HepG2 (cell line): ENCODE data around the gene SRRT. TPM values are rescaled to one million over a fixed set of nuclear protein-coding genes. Genes with fewer than 3 reads are reported as not detected.
A peak's percentile ranks its signal among the peaks of the same experiment; 100 is the strongest.

Source experiments
- ARNTL ChIP-seq: sonication (generic); formaldehyde crosslinking; IDR thresholded peaks from 2 replicates; pipeline ENCODE4 v1.4.0; 2020; ENCODE audit warnings: mild to moderate bottlenecking, missing genetic modification reagents
- CAMTA2 ChIP-seq: sonication (generic); formaldehyde crosslinking; IDR thresholded peaks from 2 replicates; pipeline ENCODE4 v1.4.0; 2020; ENCODE audit warnings: mild to moderate bottlenecking, missing genetic modification reagents, borderline replicate concordance
- CBX1 ChIP-seq: IDR thresholded peaks from one replicate; pipeline ENCODE4 v1.6.1; 2016; ENCODE audit warnings: antibody characterized with exemption, low read depth
- ETV5 ChIP-seq: IDR thresholded peaks from 2 replicates; pipeline ENCODE4 v1.6.1; 2018; ENCODE audit warnings: missing biosample characterization, missing genetic modification reagents, inconsistent platforms, borderline replicate concordance
- FOXP1 ChIP-seq, 2 experiments: fragments of 450-650 bp in 1 of 2; IDR thresholded peaks; 2 replicates each; pipeline ENCODE4 v1.6.1; 2017 to 2018; ENCODE audit warnings: antibody characterized with exemption in 1 of 2
- HNRNPK ChIP-seq: fragments of 200-400 bp; formaldehyde crosslinking; IDR thresholded peaks from 2 replicates; pipeline ENCODE4 v1.6.1; 2018; ENCODE audit warnings: low read length, low read depth, moderate library complexity, mild to moderate bottlenecking; ENCODE audit not compliant: poor library complexity, severe bottlenecking
- NFE2 ChIP-seq: sonication (generic); formaldehyde crosslinking; IDR thresholded peaks from 2 replicates; pipeline ENCODE4 v1.4.0; 2020; ENCODE audit warnings: missing genetic modification reagents
- PCBP1 ChIP-seq: fragments of 200-400 bp; formaldehyde crosslinking; IDR thresholded peaks from 2 replicates; pipeline ENCODE4 v1.6.1; 2017; ENCODE audit warnings: mild to moderate bottlenecking, low read depth, low read length, borderline replicate concordance
- REPIN1 ChIP-seq: sonication (generic); formaldehyde crosslinking; IDR thresholded peaks from 2 replicates; pipeline ENCODE4 v1.8.0; 2022; ENCODE audit warnings: missing genetic modification reagents, low read depth, mild to moderate bottlenecking, borderline replicate concordance
- SRSF1 ChIP-seq: fragments of 200-400 bp; formaldehyde crosslinking; optimal IDR thresholded peaks from 2 replicates; pipeline ENCODE3; 2017; ENCODE audit warnings: mild to moderate bottlenecking, low read depth, low read length, moderate library complexity
- SYNCRIP ChIP-seq: fragments of 200-400 bp; formaldehyde crosslinking; IDR thresholded peaks from 2 replicates; pipeline ENCODE4 v1.6.1; 2018; ENCODE audit warnings: mild to moderate bottlenecking, low read depth, low read length; ENCODE audit not compliant: insufficient read depth
- ZNF552 ChIP-seq: sonication (generic); formaldehyde crosslinking; IDR thresholded peaks from 2 replicates; pipeline ENCODE4 v1.9.0; 2022; ENCODE audit warnings: missing genetic modification reagents, mild to moderate bottlenecking, borderline replicate concordance
- ZNF660 ChIP-seq: sonication (generic); formaldehyde crosslinking; IDR thresholded peaks from 2 replicates; pipeline ENCODE4 v1.5.1; 2020; ENCODE audit warnings: mild to moderate bottlenecking, low read depth, missing genetic modification reagents, borderline replicate concordance
- polyA plus RNA-seq, 8 experiments: library from polyadenylated mRNA; depleted of rRNA in 3 of 8; stranded (reverse) in 7 of 8; unstranded in 1 of 8; fragments of >200 nt; fragmentation: Illumina TruSeq in 4 of 8; extraction: Trizol in 4 of 8; gene quantifications; 2 replicates each; pipeline versions ENCODE4 v1.2.1 to v1.2.3, GENCODE V29; 2011 to 2016; ENCODE audit warnings: low read depth in 4 of 8, missing spikeins in 1 of 8, mixed read lengths in 1 of 8; ENCODE audit not compliant: insufficient read depth in 1 of 8
- total RNA-seq, 5 experiments: library from RNA; depleted of rRNA; stranded (reverse); fragments of >200 nt; fragmentation: Illumina TruSeq; extraction: Trizol; gene quantifications; 2 replicates each; pipeline ENCODE4 v1.2.3, GENCODE V29; 2016; ENCODE audit warnings: low read depth in 1 of 5
- TF ChIP-seq, protein P1 (sequence below): sonication (generic); formaldehyde crosslinking; IDR thresholded peaks from 2 replicates; pipeline ENCODE4 v1.4.0; 2020; ENCODE audit warnings: missing genetic modification reagents
- TF ChIP-seq, protein P2 (sequence below): sonication (generic); formaldehyde crosslinking; IDR thresholded peaks from 2 replicates; pipeline ENCODE4 v1.9.0; 2022; ENCODE audit warnings: low read depth, missing genetic modification reagents
- TF ChIP-seq, protein P3 (sequence below): sonication (generic); formaldehyde crosslinking; IDR thresholded peaks from 2 replicates; pipeline ENCODE4 v1.4.0; 2020; ENCODE audit warnings: mild to moderate bottlenecking, missing genetic modification reagents
- TF ChIP-seq, protein P4 (sequence below): sonication (generic); formaldehyde crosslinking; IDR thresholded peaks from 2 replicates; pipeline ENCODE4 v1.5.1; 2020; ENCODE audit warnings: mild to moderate bottlenecking, missing genetic modification reagents, borderline replicate concordance

SRRT gene
- total and polyA plus RNA-seq, 2 of the 13 experiments (the other 11 are each of a cell fraction or from before 2014, with no cell fraction given), result 26.2 to 106 TPM

DNA sequence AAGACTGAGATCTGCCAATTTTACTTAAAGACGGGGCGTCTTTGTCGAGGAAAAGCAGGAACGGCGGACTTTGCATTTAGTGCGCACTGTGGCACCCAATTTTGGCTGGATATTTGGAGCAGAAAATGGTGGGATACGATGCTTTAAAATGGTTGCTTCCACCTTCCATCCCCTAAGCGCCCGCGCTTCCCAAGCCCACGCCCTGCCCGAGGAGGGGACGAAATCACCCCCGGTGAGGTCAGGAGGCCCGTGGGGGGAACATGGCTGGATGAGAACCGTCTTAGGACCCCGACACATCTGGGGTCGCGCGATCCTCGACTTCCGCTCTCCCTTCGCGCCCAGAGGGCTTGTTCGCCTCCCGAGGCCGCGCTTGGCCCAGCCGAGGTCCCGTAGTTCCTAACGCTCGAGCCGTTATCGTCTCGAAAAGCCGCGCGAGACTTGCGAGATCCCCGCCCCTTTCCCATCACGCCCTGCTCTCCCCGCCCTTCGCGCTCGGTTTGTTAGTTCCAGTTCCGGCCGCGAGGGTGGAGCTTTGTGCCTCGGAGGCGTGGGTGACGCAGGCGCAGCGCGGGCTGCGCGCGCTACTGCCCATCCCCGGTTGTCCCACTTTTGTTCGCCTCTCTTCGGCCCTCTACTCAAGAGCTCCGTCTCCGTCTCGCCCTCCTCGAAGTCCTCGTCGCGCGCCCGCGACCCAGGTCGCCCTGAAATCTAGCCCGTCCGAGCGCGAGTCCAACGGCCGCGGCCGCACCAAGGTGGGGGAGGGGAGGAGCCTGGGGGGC, at the start of gene SRRT (continued):
- TF ChIP-seq CAMTA2, result no peak
- TF ChIP-seq, protein P1, sequence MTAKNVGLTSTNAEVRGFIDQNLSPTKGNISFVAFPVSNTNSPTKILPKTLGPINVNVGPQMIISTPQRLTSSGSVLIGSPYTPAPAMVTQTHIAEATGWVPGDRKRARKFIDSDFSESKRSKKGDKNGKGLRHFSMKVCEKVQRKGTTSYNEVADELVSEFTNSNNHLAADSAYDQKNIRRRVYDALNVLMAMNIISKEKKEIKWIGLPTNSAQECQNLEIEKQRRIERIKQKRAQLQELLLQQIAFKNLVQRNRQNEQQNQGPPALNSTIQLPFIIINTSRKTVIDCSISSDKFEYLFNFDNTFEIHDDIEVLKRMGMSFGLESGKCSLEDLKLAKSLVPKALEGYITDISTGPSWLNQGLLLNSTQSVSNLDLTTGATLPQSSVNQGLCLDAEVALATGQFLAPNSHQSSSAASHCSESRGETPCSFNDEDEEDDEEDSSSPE (CRISPR knock-in tag), result peak; percentile 96
- TF ChIP-seq REPIN1, result peak; percentile 97
- TF ChIP-seq NFE2 (CRISPR knock-in tag), result no peak
- TF ChIP-seq SRSF1, result peak; percentile 92
- TF ChIP-seq CBX1, result peak; percentile 38
- peak; percentile 84 for TF ChIP-seq HNRNPK
- TF ChIP-seq, protein P2, sequence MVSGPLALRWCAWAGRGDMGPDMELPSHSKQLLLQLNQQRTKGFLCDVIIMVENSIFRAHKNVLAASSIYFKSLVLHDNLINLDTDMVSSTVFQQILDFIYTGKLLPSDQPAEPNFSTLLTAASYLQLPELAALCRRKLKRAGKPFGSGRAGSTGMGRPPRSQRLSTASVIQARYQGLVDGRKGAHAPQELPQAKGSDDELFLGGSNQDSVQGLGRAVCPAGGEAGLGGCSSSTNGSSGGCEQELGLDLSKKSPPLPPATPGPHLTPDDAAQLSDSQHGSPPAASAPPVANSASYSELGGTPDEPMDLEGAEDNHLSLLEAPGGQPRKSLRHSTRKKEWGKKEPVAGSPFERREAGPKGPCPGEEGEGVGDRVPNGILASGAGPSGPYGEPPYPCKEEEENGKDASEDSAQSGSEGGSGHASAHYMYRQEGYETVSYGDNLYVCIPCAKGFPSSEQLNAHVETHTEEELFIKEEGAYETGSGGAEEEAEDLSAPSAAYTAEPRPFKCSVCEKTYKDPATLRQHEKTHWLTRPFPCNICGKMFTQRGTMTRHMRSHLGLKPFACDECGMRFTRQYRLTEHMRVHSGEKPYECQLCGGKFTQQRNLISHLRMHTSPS (CRISPR knock-in tag), result no peak
- peak; percentile 92 for TF ChIP-seq ETV5
- no peak for TF ChIP-seq SYNCRIP
- TF ChIP-seq ZNF552 (CRISPR knock-in tag), result no peak; the same call in 1 of the 2 replicates
- TF ChIP-seq PCBP1, result 0 out of 2 replicates have a peak, but pooled peaks have one; percentile 70
- TF ChIP-seq FOXP1 (IDR thresholded peaks at IDR 0.05), result no peak
- TF ChIP-seq FOXP1 (CRISPR knock-in tag; IDR thresholded peaks at IDR 0.05), result no peak; the same call in 1 of the 2 replicates
- TF ChIP-seq, protein P3, sequence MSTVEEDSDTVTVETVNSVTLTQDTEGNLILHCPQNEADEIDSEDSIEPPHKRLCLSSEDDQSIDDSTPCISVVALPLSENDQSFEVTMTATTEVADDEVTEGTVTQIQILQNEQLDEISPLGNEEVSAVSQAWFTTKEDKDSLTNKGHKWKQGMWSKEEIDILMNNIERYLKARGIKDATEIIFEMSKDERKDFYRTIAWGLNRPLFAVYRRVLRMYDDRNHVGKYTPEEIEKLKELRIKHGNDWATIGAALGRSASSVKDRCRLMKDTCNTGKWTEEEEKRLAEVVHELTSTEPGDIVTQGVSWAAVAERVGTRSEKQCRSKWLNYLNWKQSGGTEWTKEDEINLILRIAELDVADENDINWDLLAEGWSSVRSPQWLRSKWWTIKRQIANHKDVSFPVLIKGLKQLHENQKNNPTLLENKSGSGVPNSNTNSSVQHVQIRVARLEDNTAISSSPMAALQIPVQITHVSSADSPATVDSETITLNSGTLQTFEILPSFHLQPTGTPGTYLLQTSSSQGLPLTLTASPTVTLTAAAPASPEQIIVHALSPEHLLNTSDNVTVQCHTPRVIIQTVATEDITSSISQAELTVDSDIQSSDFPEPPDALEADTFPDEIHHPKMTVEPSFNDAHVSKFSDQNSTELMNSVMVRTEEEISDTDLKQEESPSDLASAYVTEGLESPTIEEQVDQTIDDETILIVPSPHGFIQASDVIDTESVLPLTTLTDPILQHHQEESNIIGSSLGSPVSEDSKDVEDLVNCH (CRISPR knock-in tag), result no peak; the same call in 1 of the 2 replicates
- TF ChIP-seq ARNTL (CRISPR knock-in tag), result peak; percentile 66; the same call in 1 of the 2 replicates
- TF ChIP-seq ZNF660 (CRISPR knock-in tag), result no peak
- TF ChIP-seq, protein P4, sequence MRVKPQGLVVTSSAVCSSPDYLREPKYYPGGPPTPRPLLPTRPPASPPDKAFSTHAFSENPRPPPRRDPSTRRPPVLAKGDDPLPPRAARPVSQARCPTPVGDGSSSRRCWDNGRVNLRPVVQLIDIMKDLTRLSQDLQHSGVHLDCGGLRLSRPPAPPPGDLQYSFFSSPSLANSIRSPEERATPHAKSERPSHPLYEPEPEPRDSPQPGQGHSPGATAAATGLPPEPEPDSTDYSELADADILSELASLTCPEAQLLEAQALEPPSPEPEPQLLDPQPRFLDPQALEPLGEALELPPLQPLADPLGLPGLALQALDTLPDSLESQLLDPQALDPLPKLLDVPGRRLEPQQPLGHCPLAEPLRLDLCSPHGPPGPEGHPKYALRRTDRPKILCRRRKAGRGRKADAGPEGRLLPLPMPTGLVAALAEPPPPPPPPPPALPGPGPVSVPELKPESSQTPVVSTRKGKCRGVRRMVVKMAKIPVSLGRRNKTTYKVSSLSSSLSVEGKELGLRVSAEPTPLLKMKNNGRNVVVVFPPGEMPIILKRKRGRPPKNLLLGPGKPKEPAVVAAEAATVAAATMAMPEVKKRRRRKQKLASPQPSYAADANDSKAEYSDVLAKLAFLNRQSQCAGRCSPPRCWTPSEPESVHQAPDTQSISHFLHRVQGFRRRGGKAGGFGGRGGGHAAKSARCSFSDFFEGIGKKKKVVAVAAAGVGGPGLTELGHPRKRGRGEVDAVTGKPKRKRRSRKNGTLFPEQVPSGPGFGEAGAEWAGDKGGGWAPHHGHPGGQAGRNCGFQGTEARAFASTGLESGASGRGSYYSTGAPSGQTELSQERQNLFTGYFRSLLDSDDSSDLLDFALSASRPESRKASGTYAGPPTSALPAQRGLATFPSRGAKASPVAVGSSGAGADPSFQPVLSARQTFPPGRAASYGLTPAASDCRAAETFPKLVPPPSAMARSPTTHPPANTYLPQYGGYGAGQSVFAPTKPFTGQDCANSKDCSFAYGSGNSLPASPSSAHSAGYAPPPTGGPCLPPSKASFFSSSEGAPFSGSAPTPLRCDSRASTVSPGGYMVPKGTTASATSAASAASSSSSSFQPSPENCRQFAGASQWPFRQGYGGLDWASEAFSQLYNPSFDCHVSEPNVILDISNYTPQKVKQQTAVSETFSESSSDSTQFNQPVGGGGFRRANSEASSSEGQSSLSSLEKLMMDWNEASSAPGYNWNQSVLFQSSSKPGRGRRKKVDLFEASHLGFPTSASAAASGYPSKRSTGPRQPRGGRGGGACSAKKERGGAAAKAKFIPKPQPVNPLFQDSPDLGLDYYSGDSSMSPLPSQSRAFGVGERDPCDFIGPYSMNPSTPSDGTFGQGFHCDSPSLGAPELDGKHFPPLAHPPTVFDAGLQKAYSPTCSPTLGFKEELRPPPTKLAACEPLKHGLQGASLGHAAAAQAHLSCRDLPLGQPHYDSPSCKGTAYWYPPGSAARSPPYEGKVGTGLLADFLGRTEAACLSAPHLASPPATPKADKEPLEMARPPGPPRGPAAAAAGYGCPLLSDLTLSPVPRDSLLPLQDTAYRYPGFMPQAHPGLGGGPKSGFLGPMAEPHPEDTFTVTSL (CRISPR knock-in tag), result no peak
